K562 (cell line): ENCODE measurements around the gene ZNF646. TPM values are rescaled to one million over a fixed set of nuclear protein-coding genes. Genes with fewer than 3 reads are reported as not detected.

Source experiments
- AFF1 ChIP-seq, 2 experiments: fragments of 450-650 bp; IDR thresholded peaks; 2 replicates each; pipeline ENCODE4 v1.6.1; 2018; ENCODE audit warnings: mild to moderate bottlenecking in 2 of 2, low read depth in 1 of 2; ENCODE audit not compliant: partially characterized antibody in 2 of 2
- BACH1 ChIP-seq: fragments of 200-800 bp; sonication (Bioruptor generic); IDR thresholded peaks from 2 replicates; pipeline ENCODE4 v1.6.1; 2016; ENCODE audit warnings: missing genetic modification characterization, missing compliant biosample characterization
- CEBPG ChIP-seq, 3 experiments: fragments of 200-800 bp in 1 of 3; sonication (Bioruptor generic) in 1 of 3; sonication (generic) in 1 of 3; formaldehyde crosslinking in 1 of 3; IDR thresholded peaks in 2 of 3; conservative IDR thresholded peaks in 1 of 3; 2 replicates each; pipeline versions ENCODE4 v1.6.1 to v1.8.0; 2016 to 2022; ENCODE audit warnings: missing compliant biosample characterization in 2 of 3, missing genetic modification characterization in 2 of 3, mild to moderate bottlenecking in 1 of 3, missing genetic modification reagents in 1 of 3
- HCFC1 ChIP-seq: IDR thresholded peaks from 2 replicates; pipeline ENCODE4 v1.6.1; 2012; ENCODE audit warnings: low read depth, low read length, improper control_type of control experiment
- KDM5B ChIP-seq: fragments of 200-600 bp; sonication (generic); IDR thresholded peaks from 2 replicates; pipeline ENCODE4 v1.6.1; 2012; ENCODE audit warnings: low read depth, mild to moderate bottlenecking, moderate library complexity, low read length, control low read depth, inconsistent platforms; ENCODE audit not compliant: insufficient replicate concordance
- KLF13 ChIP-seq: fragments of 450-650 bp; IDR thresholded peaks from 2 replicates; pipeline ENCODE4 v1.6.1; 2016; ENCODE audit warnings: missing genetic modification characterization, low read depth, mild to moderate bottlenecking, missing compliant biosample characterization, moderate library complexity, borderline replicate concordance
- MCM7 ChIP-seq, 2 experiments: fragments of 450-650 bp; IDR thresholded peaks; 2 replicates each; pipeline ENCODE4 v1.6.1; 2016 to 2018
- POLR2AphosphoS2 ChIP-seq: IDR thresholded peaks from 2 replicates; pipeline ENCODE4 v1.6.1; 2012; ENCODE audit warnings: low read length, improper control_type of control experiment
- PTTG1 ChIP-seq: fragments of 450-650 bp; IDR thresholded peaks from 2 replicates; pipeline ENCODE4 v1.6.1; 2016; ENCODE audit warnings: low read depth, mild to moderate bottlenecking, missing genetic modification characterization, missing compliant biosample characterization
- RB1 ChIP-seq: fragments of 450-650 bp; IDR thresholded peaks from 2 replicates; pipeline ENCODE4 v1.6.1; 2017; ENCODE audit warnings: low read depth, mild to moderate bottlenecking
- SIN3B ChIP-seq: fragments of 450-650 bp; IDR thresholded peaks from 2 replicates; pipeline ENCODE4 v1.6.1; 2017; ENCODE audit warnings: low read depth, mild to moderate bottlenecking, moderate library complexity
- SRF ChIP-seq, 2 experiments: fragments of 250-450, 450-650 bp in 1 of 2; sonication (Bioruptor Pico) in 1 of 2; sonication (generic) in 1 of 2; formaldehyde crosslinking; IDR thresholded peaks; 2 replicates each; pipeline versions ENCODE4 v1.5.0 to v1.5.1; 2020 to 2022; ENCODE audit warnings: mild to moderate bottlenecking in 1 of 2, missing genetic modification reagents in 1 of 2
- SRSF7 ChIP-seq: fragments of 200-400 bp; formaldehyde crosslinking; optimal IDR thresholded peaks from 2 replicates; pipeline ENCODE3; 2017; ENCODE audit warnings: mild to moderate bottlenecking, low read depth, low read length
- TEAD2 ChIP-seq: fragments of 450-650 bp; IDR thresholded peaks from 2 replicates; pipeline ENCODE4 v1.6.1; 2016; ENCODE audit warnings: missing genetic modification characterization, control low read depth, missing compliant biosample characterization
- TFAM ChIP-seq: fragments of 250-450 bp; sonication (Bioruptor Pico); conservative IDR thresholded peaks from 2 replicates; pipeline ENCODE4 v1.5.0; 2021; ENCODE audit warnings: mild to moderate bottlenecking, moderate library complexity
- ZBTB8A ChIP-seq: fragments of 450-650 bp; IDR thresholded peaks from 2 replicates; pipeline ENCODE4 v1.6.1; 2018; ENCODE audit warnings: mild to moderate bottlenecking, moderate library complexity; ENCODE audit not compliant: partially characterized antibody
- ZNF280A ChIP-seq: fragments of 450-650 bp; IDR thresholded peaks from 2 replicates; pipeline ENCODE4 v1.6.1; 2018; ENCODE audit warnings: mild to moderate bottlenecking, low read depth; ENCODE audit not compliant: partially characterized antibody
- ZNF695 ChIP-seq: fragments of 450-650 bp; formaldehyde crosslinking; IDR thresholded peaks from 2 replicates; pipeline ENCODE4 v1.4.0; 2020; ENCODE audit warnings: mild to moderate bottlenecking, moderate library complexity
- polyA plus RNA-seq, 8 experiments: library from polyadenylated mRNA; depleted of rRNA in 4 of 8; stranded (reverse) in 5 of 8; unstranded in 3 of 8; fragments of >200 nt; fragmentation: Nextera tagmentation in 2 of 8; fragmentation: Illumina TruSeq in 1 of 8; extraction: Ambion mirVana in 2 of 8; extraction: Trizol in 1 of 8; gene quantifications; 2 replicates each; pipeline versions ENCODE4 v1.2.1 to v1.2.3, GENCODE V29; 2011 to 2014; ENCODE audit warnings: inconsistent platforms in 1 of 8, missing spikeins in 1 of 8
- total RNA-seq, 7 experiments: library from RNA; depleted of rRNA in 6 of 7; stranded (reverse); fragments of >200 nt in 6 of 7; fragmentation: Illumina TruSeq in 2 of 7; extraction: Trizol in 2 of 7; gene quantifications; 2 replicates each; pipeline versions ENCODE4 v1.2.1 to v1.2.3, GENCODE V29; 2011 to 2021; ENCODE audit warnings: low replicate concordance in 1 of 7
- TF ChIP-seq, protein P1 (sequence below): IDR thresholded peaks from 2 replicates; pipeline ENCODE4 v1.6.1; 2012; ENCODE audit warnings: low read depth, low read length, improper control_type of control experiment, borderline replicate concordance

Gene ZNF646
- total and polyA plus RNA-seq, 9 of the 15 experiments (the other 6 are each of a cell fraction or from before 2014, with no cell fraction given), result 0.08 to 20.6 (median 8.0) TPM

GRCh38 chr16:31032736-31033708, 41.2 kb upstream of the ZNF646 start, which contains the start of gene STX4 (continued):
- TF ChIP-seq, protein P1, sequence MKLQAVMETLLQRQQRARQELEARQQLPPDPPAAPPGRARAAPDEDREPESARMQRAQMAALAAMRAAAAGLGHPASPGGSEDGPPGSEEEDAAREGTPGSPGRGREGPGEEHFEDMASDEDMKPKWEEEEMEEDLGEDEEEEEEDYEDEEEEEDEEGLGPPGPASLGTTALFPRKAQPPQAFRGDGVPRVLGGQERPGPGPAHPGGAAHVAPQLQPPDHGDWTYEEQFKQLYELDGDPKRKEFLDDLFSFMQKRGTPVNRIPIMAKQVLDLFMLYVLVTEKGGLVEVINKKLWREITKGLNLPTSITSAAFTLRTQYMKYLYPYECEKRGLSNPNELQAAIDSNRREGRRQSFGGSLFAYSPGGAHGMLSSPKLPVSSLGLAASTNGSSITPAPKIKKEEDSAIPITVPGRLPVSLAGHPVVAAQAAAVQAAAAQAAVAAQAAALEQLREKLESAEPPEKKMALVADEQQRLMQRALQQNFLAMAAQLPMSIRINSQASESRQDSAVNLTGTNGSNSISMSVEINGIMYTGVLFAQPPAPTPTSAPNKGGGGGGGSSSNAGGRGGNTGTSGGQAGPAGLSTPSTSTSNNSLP, result no peak
- TF ChIP-seq MCM7 (IDR thresholded peaks at IDR 0.05), result no peak
- TF ChIP-seq ZNF280A, result no peak
- peak; percentile 64; the same call in 1 of the 2 replicates for TF ChIP-seq SIN3B
- TF ChIP-seq KLF13 (tag), result peak; percentile 64; the same call in 1 of the 2 replicates
- TF ChIP-seq CEBPG (CRISPR knock-in tag; IDR thresholded peaks at IDR 0.05), result peak; percentile 78
- no peak for TF ChIP-seq CEBPG (tag; conservative IDR thresholded peaks at IDR 0.05 in 1 of 2, IDR thresholded peaks at IDR 0.05 in 1 of 2)
- TF ChIP-seq TFAM, result no peak
- no peak for TF ChIP-seq TEAD2 (tag)
- TF ChIP-seq HCFC1, result peak; percentile 91
- TF ChIP-seq SRSF7, result no peak
- no peak for TF ChIP-seq ZBTB8A
- TF ChIP-seq RB1, result no peak; the same call in 1 of the 2 replicates
- TF ChIP-seq BACH1, result no peak
- peak in 1 of 2 experiments; percentile 90; a peak in 1 of 4 replicates for TF ChIP-seq SRF (CRISPR knock-in tag; IDR thresholded peaks at IDR 0.05)
- peak in 1 of 2 experiments; percentile 91 for TF ChIP-seq AFF1 (IDR thresholded peaks at IDR 0.05; ENCODE audit: low read depth in 1 of 2, partially characterized antibody in 2 of 2)
- no peak for TF ChIP-seq ZNF695 (CRISPR knock-in tag)
- peak; percentile 33 for TF ChIP-seq KDM5B
- TF ChIP-seq PTTG1, result no peak
- TF ChIP-seq POLR2AphosphoS2, result no peak
